Measurements from ENCODE around the gene ZAR1.

The ZAR1 gene

GRCh38 chr4:48503233-48504025, 13.4 kb downstream of the ZAR1 start:
- no peak overlapping the region for H3K4me3 Mint-ChIP-seq
- H3K27ac Mint-ChIP-seq, result no peak overlapping the region
- H3K36me3 Mint-ChIP-seq, result peaks cover 45% of the 10 kb centered on the region
- CTCF ChIA-PET, result no interaction called here
- no peaks in the 10 kb centered on the region for H3K9me3 Mint-ChIP-seq
- DNase-seq, result no peak
- H3K27me3 Mint-ChIP-seq, result no peaks in the 10 kb centered on the region
- H3K4me1 Mint-ChIP-seq, result peaks cover 22% of the 10 kb centered on the region

DNA sequence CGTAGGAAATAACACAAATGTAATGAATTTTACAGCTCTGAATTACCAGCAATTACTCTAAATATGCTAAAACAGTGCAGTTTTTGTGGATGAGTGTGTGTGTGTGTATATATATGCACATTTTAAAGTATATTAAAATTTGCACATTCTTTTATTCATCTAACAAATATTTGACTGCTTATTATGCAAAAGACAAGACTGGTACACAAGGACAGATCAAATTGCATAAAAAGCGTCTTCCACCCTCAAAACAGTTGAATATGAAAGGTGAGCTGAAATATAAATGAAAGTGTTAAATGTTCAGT, 13.9 kb downstream of the ZAR1 start:
- H3K27ac Mint-ChIP-seq, result no peak overlapping the region
- peaks cover 18% of the 10 kb centered on the region for H3K4me1 Mint-ChIP-seq
- H3K9me3 Mint-ChIP-seq, result no peaks in the 10 kb centered on the region
- no peaks in the 10 kb centered on the region for H3K27me3 Mint-ChIP-seq
- CTCF ChIA-PET, result no interaction called here
- DNase-seq, result no peak
- peaks cover 46% of the 10 kb centered on the region for H3K36me3 Mint-ChIP-seq
- no peak overlapping the region for H3K4me3 Mint-ChIP-seq

GRCh38 chr4:48504352-48504751, 14.3 kb downstream of the ZAR1 start:
- Mint-ChIP-seq H3K9me3 (no peaks in the 10 kb centered on the region), H3K27ac (no peak overlapping the region)

DNA sequence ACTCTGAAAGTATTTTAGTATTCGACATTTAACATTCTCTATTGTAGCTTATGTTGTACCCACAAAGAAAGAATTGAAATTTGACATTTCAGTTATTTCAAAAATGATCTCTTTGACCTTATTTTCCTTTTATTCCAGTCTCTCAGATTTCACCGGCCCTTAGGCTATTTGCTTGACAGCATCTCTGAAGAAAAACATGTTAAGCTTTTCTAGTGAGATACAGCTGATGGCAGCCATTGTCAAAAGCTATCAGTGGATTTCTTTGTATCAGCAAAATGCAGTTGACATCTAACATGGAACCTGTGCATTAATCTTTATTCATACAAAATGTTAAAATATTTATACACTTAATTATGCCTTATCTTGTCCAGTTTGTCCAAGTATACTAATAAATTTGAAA, 16.7 kb downstream of the ZAR1 start:
- Mint-ChIP-seq H3K36me3 (peaks cover 47% of the 10 kb centered on the region), H3K27ac (no peak overlapping the region), H3K4me1 (peaks cover 3% of the 10 kb centered on the region), H3K9me3 (no peaks in the 10 kb centered on the region), H3K4me3 (no peak overlapping the region), H3K27me3 (no peaks in the 10 kb centered on the region)
- CTCF ChIA-PET, result interaction anchor here (0.7 kb wide), 1 partner anchor 40 kb away, joined by 3 read pairs; no protein-coding TSS in a partner anchor
- DNase-seq, result no peak

More at GRCh38 chr4:48504352-48504751, 14.3 kb downstream of the ZAR1 start:
- Mint-ChIP-seq H3K4me1 (peaks cover 15% of the 10 kb centered on the region), H3K36me3 (peaks cover 46% of the 10 kb centered on the region), H3K4me3 (no peak overlapping the region), H3K27me3 (no peaks in the 10 kb centered on the region)
- CTCF ChIA-PET, result no interaction called here
- no peak for DNase-seq

GRCh38 chr4:48509543-48509942, 19.5 kb downstream of the ZAR1 start:
- Mint-ChIP-seq H3K27ac (no peak overlapping the region), H3K4me3 (no peak overlapping the region), H3K9me3 (no peaks in the 10 kb centered on the region), H3K27me3 (no peaks in the 10 kb centered on the region), H3K36me3 (peaks cover 59% of the 10 kb centered on the region), H3K4me1 (no peaks in the 10 kb centered on the region)
- no peak for DNase-seq
- CTCF ChIA-PET, result interaction anchor here (1.1 kb wide), 1 partner anchor 10 kb away, joined by 3 read pairs; no protein-coding TSS in a partner anchor

GRCh38 chr4:48518143-48518542, 28.1 kb downstream of the ZAR1 start:
- H3K36me3 Mint-ChIP-seq, result peaks cover 42% of the 10 kb centered on the region
- no peak for DNase-seq
- no peak overlapping the region for H3K27ac Mint-ChIP-seq
- H3K4me1 Mint-ChIP-seq, result no peaks in the 10 kb centered on the region
- H3K4me3 Mint-ChIP-seq, result no peak overlapping the region
- CTCF ChIA-PET, result interaction anchor here (1.0 kb wide), 1 partner anchor 300 kb away, joined by 4 read pairs; no protein-coding TSS in a partner anchor
- no peaks in the 10 kb centered on the region for H3K27me3 Mint-ChIP-seq
- H3K9me3 Mint-ChIP-seq, result no peaks in the 10 kb centered on the region

DNA sequence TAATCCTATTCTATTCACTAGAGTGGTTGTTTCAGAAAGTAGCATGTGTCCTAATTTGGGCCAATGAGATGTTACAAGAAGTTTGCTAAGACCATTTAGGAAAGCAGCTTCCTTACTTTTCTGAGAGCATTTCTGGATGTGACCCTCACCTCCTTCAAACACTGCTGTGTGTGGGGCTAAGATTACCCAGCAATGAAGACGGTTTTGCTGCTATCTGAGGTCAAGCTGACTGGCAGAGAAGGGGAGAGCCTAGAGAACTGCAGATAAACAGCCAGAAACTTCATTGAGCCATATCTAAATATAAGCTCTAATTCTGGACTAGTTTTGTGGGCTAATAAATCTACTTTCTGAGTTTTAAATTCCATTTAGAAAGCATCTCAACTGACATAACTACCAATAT, 36.4 kb downstream of the ZAR1 start:
- no peak for DNase-seq
- no peaks in the 10 kb centered on the region for H3K9me3 Mint-ChIP-seq
- H3K4me1 Mint-ChIP-seq, result no peaks in the 10 kb centered on the region
- no peak overlapping the region for H3K4me3 Mint-ChIP-seq
- no peaks in the 10 kb centered on the region for H3K27me3 Mint-ChIP-seq
- H3K27ac Mint-ChIP-seq, result no peak overlapping the region
- peaks cover 67% of the 10 kb centered on the region for H3K36me3 Mint-ChIP-seq
- CTCF ChIA-PET, result interaction anchor here (0.8 to 1.0 kb wide), 2 partner anchors 131 to 151 kb away, joined by 3 read pairs; no protein-coding TSS in a partner anchor

GRCh38 chr4:48538358-48538757, 48.3 kb downstream of the ZAR1 start:
- CTCF ChIA-PET, result no interaction called here
- no peak for DNase-seq

DNA sequence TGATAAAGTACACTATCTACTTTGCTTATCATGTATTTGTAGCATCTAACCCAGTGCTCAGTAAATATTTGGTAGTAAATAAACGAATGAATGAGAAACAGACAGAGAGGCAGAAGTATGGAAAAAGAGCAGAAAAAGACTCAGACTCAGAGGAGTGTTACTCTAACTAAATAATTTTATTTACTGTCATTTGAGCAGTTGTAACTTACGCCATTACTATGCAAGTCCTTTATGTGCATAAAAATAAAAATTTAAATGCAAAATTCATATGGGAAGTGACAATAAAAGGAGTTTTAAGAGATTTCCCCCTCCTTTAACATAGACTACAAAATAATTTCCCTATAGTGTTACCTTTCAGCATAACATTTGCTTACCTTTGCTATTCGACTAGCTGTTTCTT, 49.5 kb downstream of the ZAR1 start:
- H3K27ac Mint-ChIP-seq, result no peak overlapping the region
- peaks cover 45% of the 10 kb centered on the region for H3K36me3 Mint-ChIP-seq
- no peak for DNase-seq
- H3K4me1 Mint-ChIP-seq, result no peaks in the 10 kb centered on the region
- no peaks in the 10 kb centered on the region for H3K9me3 Mint-ChIP-seq
- H3K4me3 Mint-ChIP-seq, result no peak overlapping the region
- CTCF ChIA-PET, result no interaction called here
- H3K27me3 Mint-ChIP-seq, result no peaks in the 10 kb centered on the region

More at GRCh38 chr4:48538358-48538757, 48.3 kb downstream of the ZAR1 start:
- Mint-ChIP-seq H3K27ac (no peak overlapping the region), H3K27me3 (no peaks in the 10 kb centered on the region), H3K4me3 (no peak overlapping the region), H3K4me1 (no peaks in the 10 kb centered on the region), H3K36me3 (peaks cover 45% of the 10 kb centered on the region), H3K9me3 (no peaks in the 10 kb centered on the region)

- peak overlapping the region; percentile 11 for H3K27ac Mint-ChIP-seq
- DNase-seq, result no peak
- no peaks in the 10 kb centered on the region for H3K9me3 Mint-ChIP-seq
- no peak overlapping the region for H3K4me3 Mint-ChIP-seq
- no peaks in the 10 kb centered on the region for H3K4me1 Mint-ChIP-seq
- H3K27me3 Mint-ChIP-seq, result no peaks in the 10 kb centered on the region
- peaks cover 51% of the 10 kb centered on the region for H3K36me3 Mint-ChIP-seq
- CTCF ChIA-PET, result no interaction called here
These were observed 52.8 kb downstream of the ZAR1 start for GRCh38 chr4:48542888-48543287.

- Mint-ChIP-seq H3K36me3 (peaks cover 54% of the 10 kb centered on the region), H3K9me3 (no peaks in the 10 kb centered on the region), H3K27me3 (no peaks in the 10 kb centered on the region), H3K27ac (no peak overlapping the region), H3K4me1 (no peaks in the 10 kb centered on the region), H3K4me3 (no peak overlapping the region)
- CTCF ChIA-PET, result interaction anchor here (2.7 kb wide), 1 partner anchor 13 kb away, joined by 10 read pairs; no protein-coding TSS in a partner anchor
- no peak for DNase-seq
These were observed 53.7 kb downstream of the ZAR1 start for GRCh38 chr4:48543796-48544195.

All from activated naive CD4-positive, alpha-beta T cell treated with anti-CD3 and anti-CD28 coated beads, Interleukin-2, amount 10 ng/mL, durations not matched to agents 7 days and 5 days (primary cell).